SK-N-SH treated with all-trans-retinoic acid at 6 μM for 48 hours (cell line): ENCODE results near the gene HEPN1.

Source experiments
- ATAC-seq: fragments of 200-7000 bp; cut with Tn5 transposase; 3 replicates; pipeline ENCODE4 v1.9.1; 2020; ENCODE audit warnings: mild to moderate bottlenecking, moderate library complexity
- ARNTL ChIP-seq: fragments of 450-650 bp; formaldehyde crosslinking; IDR thresholded peaks from 2 replicates; pipeline ENCODE4 v1.5.0; 2020; ENCODE audit warnings: low read depth, mild to moderate bottlenecking, moderate library complexity, borderline replicate concordance
- BACH2 ChIP-seq: fragments of 250-450 bp; sonication (Bioruptor Pico); IDR thresholded peaks from 2 replicates; pipeline ENCODE4 v1.9.0; 2021; ENCODE audit warnings: mild to moderate bottlenecking, borderline replicate concordance
- CSDC2 ChIP-seq: fragments of 250-450 bp; sonication (Bioruptor Pico); IDR thresholded peaks from 2 replicates; pipeline ENCODE4 v1.5.0; 2020; ENCODE audit warnings: mild to moderate bottlenecking, moderate library complexity
- CSRNP3 ChIP-seq: fragments of 250-450 bp; sonication (Bioruptor Pico); IDR thresholded peaks from 2 replicates; pipeline ENCODE4 v1.5.1; 2021; ENCODE audit warnings: mild to moderate bottlenecking, moderate library complexity
- ESRRG ChIP-seq: fragments of 250-450 bp; sonication (Bioruptor Pico); IDR thresholded peaks from 2 replicates; pipeline ENCODE4 v1.6.1; 2021; ENCODE audit warnings: mild to moderate bottlenecking
- ISL1 ChIP-seq: fragments of 250-450 bp; sonication (Bioruptor Pico); IDR thresholded peaks from 2 replicates; pipeline ENCODE4 v2.1.2; 2022; ENCODE audit warnings: mild to moderate bottlenecking, moderate library complexity
- OSR1 ChIP-seq: fragments of 250-450 bp; sonication (Bioruptor Pico); IDR thresholded peaks from 2 replicates; pipeline ENCODE4 v1.8.0; 2022; ENCODE audit warnings: moderate library complexity, mild to moderate bottlenecking, inconsistent platforms
- PATZ1 ChIP-seq: fragments of 250-450 bp; sonication (Bioruptor Pico); IDR thresholded peaks from 2 replicates; pipeline ENCODE4 v1.8.0; 2020; ENCODE audit warnings: mild to moderate bottlenecking, moderate library complexity, borderline replicate concordance
- POU6F1 ChIP-seq: fragments of 250-450 bp; sonication (Bioruptor Pico); IDR thresholded peaks from 2 replicates; pipeline ENCODE4 v1.8.0; 2021; ENCODE audit warnings: low read depth, mild to moderate bottlenecking, moderate library complexity, borderline replicate concordance
- PPARA ChIP-seq: fragments of 250-450 bp; sonication (Bioruptor Pico); IDR thresholded peaks from 2 replicates; pipeline ENCODE4 v1.5.0; 2020; ENCODE audit warnings: mild to moderate bottlenecking, borderline replicate concordance
- RARB ChIP-seq: fragments of 250-450 bp; sonication (Bioruptor Pico); IDR thresholded peaks from 2 replicates; pipeline ENCODE4 v1.8.0; 2021; ENCODE audit warnings: mild to moderate bottlenecking, moderate library complexity
- SNAI2 ChIP-seq: fragments of 250-450 bp; sonication (Bioruptor Pico); IDR thresholded peaks from 2 replicates; pipeline ENCODE4 v1.5.0; 2020; ENCODE audit warnings: mild to moderate bottlenecking, moderate library complexity
- TCF4 ChIP-seq: fragments of 250-450 bp; sonication (Bioruptor Pico); IDR thresholded peaks from 2 replicates; pipeline ENCODE4 v1.8.0; 2021; ENCODE audit warnings: mild to moderate bottlenecking, moderate library complexity, borderline replicate concordance
- TOX ChIP-seq: fragments of 250-450 bp; sonication (Bioruptor Pico); IDR thresholded peaks from 2 replicates; pipeline ENCODE4 v1.8.0; 2021; ENCODE audit warnings: mild to moderate bottlenecking, moderate library complexity, borderline replicate concordance
- ZC3H10 ChIP-seq: fragments of 250-450 bp; sonication (Bioruptor Pico); IDR thresholded peaks from 2 replicates; pipeline ENCODE4 v1.5.1; 2021; ENCODE audit warnings: mild to moderate bottlenecking, moderate library complexity
- ZFP3 ChIP-seq: fragments of 250-450 bp; sonication (Bioruptor Pico); IDR thresholded peaks from 2 replicates; pipeline ENCODE4 v1.5.0; 2020; ENCODE audit warnings: mild to moderate bottlenecking, moderate library complexity
- ZFP30 ChIP-seq: fragments of 450-650 bp; formaldehyde crosslinking; IDR thresholded peaks from 2 replicates; pipeline ENCODE4 v1.5.0; 2022; ENCODE audit warnings: mild to moderate bottlenecking, moderate library complexity
- ZNF565 ChIP-seq: fragments of 450-650 bp; formaldehyde crosslinking; conservative IDR thresholded peaks from 2 replicates; pipeline ENCODE4 v1.5.0; 2020; ENCODE audit warnings: low read depth, mild to moderate bottlenecking, moderate library complexity
- ZNF70 ChIP-seq: fragments of 450-650 bp; formaldehyde crosslinking; IDR thresholded peaks from 2 replicates; pipeline ENCODE4 v1.5.0; 2020; ENCODE audit warnings: mild to moderate bottlenecking, moderate library complexity
- ZNF8 ChIP-seq: fragments of 450-650 bp; formaldehyde crosslinking; IDR thresholded peaks from 2 replicates; pipeline ENCODE4 v1.5.0; 2020; ENCODE audit warnings: mild to moderate bottlenecking, moderate library complexity

The HEPN1 gene

GRCh38 chr11:124882339-124883071, 36.5 kb upstream of the HEPN1 start (continued):
- TF ChIP-seq ISL1 (CRISPR knock-in tag), result no peak

- TF ChIP-seq ZFP30 (no peak), POU6F1 (CRISPR knock-in tag) (no peak), ZNF8 (no peak), RARB (CRISPR knock-in tag) (no peak), ZNF565 (CRISPR knock-in tag) (no peak), ISL1 (CRISPR knock-in tag) (no peak), CSDC2 (CRISPR knock-in tag) (no peak), ZNF70 (CRISPR knock-in tag) (no peak), CSRNP3 (CRISPR knock-in tag) (no peak), PATZ1 (no peak), ARNTL (CRISPR knock-in tag) (no peak), TCF4 (CRISPR knock-in tag) (no peak), OSR1 (CRISPR knock-in tag) (no peak), ZC3H10 (no peak)
- no peak for ATAC-seq
Measured at GRCh38 chr11:124884340-124884739, 34.7 kb upstream of the HEPN1 start.

- TF ChIP-seq ISL1 (CRISPR knock-in tag) (no peak), ZFP30 (no peak), ARNTL (CRISPR knock-in tag) (no peak), ZC3H10 (no peak), PPARA (CRISPR knock-in tag) (no peak), BACH2 (CRISPR knock-in tag) (no peak), TOX (CRISPR knock-in tag) (no peak), ESRRG (CRISPR knock-in tag) (no peak), ZFP3 (no peak), POU6F1 (CRISPR knock-in tag) (no peak), RARB (CRISPR knock-in tag) (no peak), SNAI2 (no peak), ZNF565 (CRISPR knock-in tag) (no peak), PATZ1 (no peak), CSRNP3 (CRISPR knock-in tag) (no peak)
- ATAC-seq, result no peak
Measured at GRCh38 chr11:124884869-124885479, 34.1 kb upstream of the HEPN1 start.
